NCI-H2227 (cell line): ENCODE measurements around the gene BCL2L1.

Source experiments
- DNase-seq: peaks from one replicate; lab custom pipeline; 2025; ENCODE audit not compliant: unreplicated experiment; lab: John Stamatoyannopoulos, UW

BCL2L1 gene

GRCh38 chr20:31694842-31695593, 27.6 kb downstream of the BCL2L1 start:
- no peak for DNase-seq

GRCh38 chr20:31693987-31694661, 28.5 kb downstream of the BCL2L1 start:
- peak; percentile 29 for DNase-seq

GRCh38 chr20:31693402-31693801, 29.3 kb downstream of the BCL2L1 start:
- no peak for DNase-seq

GRCh38 chr20:31691646-31692275, 30.9 kb downstream of the BCL2L1 start:
- DNase-seq, result no peak

- no peak for DNase-seq
Observed at GRCh38 chr20:31690124-31690666, 32.5 kb downstream of the BCL2L1 start.

GRCh38 chr20:31689141-31689540, 33.5 kb downstream of the BCL2L1 start:
- DNase-seq, result no peak

- no peak for DNase-seq
Observed at GRCh38 chr20:31687777-31688176, 34.9 kb downstream of the BCL2L1 start.

- DNase-seq, result no peak
Observed at GRCh38 chr20:31685853-31686643, 36.6 kb downstream of the BCL2L1 start.

GRCh38 chr20:31684153-31685015, 38.3 kb downstream of the BCL2L1 start:
- DNase-seq, result no peak

- DNase-seq, result no peak
Observed at GRCh38 chr20:31682927-31683326, 39.7 kb downstream of the BCL2L1 start.

GRCh38 chr20:31682352-31682751, 40.3 kb downstream of the BCL2L1 start:
- DNase-seq, result no peak

GRCh38 chr20:31681769-31682168, 40.9 kb downstream of the BCL2L1 start:
- no peak for DNase-seq

GRCh38 chr20:31681128-31681727, 41.4 kb downstream of the BCL2L1 start:
- no peak for DNase-seq

- no peak for DNase-seq
Observed at GRCh38 chr20:31680286-31681127, 42.2 kb downstream of the BCL2L1 start.

GRCh38 chr20:31679357-31680285, 43.0 kb downstream of the BCL2L1 start:
- DNase-seq, result no peak

- DNase-seq, result no peak
Observed at GRCh38 chr20:31678389-31679356, 44.0 kb downstream of the BCL2L1 start.
